ENCODE measurements around the gene SLC23A2. TPM values are rescaled to one million over a fixed set of nuclear protein-coding genes. Genes with fewer than 3 reads are reported as not detected.

The SLC23A2 gene
- total RNA-seq, 1 experiment from 2014 or later = 16.3 TPM

GRCh38 chr20:4944518-4945313, 56.6 kb downstream of the SLC23A2 start:
- Histone ChIP-seq H3K79me2 (ENCODE audit: insufficient read depth, low read length) (peaks cover 13% of the 10 kb centered on the region; the same call in 1 of the 2 replicates), H3K4me2 (ENCODE audit: low read length) (no peak overlapping the region), H2AFZ (ENCODE audit: low read depth, low read length, poor library complexity, severe bottlenecking) (no peak overlapping the region), H3K9me2 (ENCODE audit: insufficient read depth) (no peaks in the 10 kb centered on the region), H4K20me1 (ENCODE audit: insufficient read depth) (no peaks in the 10 kb centered on the region), H3K4me1 (ENCODE audit: control insufficient read depth in 1 of 2, insufficient read depth in 2 of 2, low read length in 2 of 2) (no peaks in the 10 kb centered on the region), H3K4me3 (replicated peaks in 1 of 2; ENCODE audit: low read depth in 1 of 2, low read length in 2 of 2) (no peak overlapping the region), H3K9ac (ENCODE audit: low read length) (no peak overlapping the region), H3K27ac (ENCODE audit: low read depth, low read length) (no peak overlapping the region), H3K36me3 (ENCODE audit: control insufficient read depth in 1 of 2, insufficient read depth in 2 of 2, low read length in 2 of 2) (no peaks in the 10 kb centered on the region), H3K27me3 (ENCODE audit: insufficient read depth, low read length) (no peaks in the 10 kb centered on the region), H3K9me3 (ENCODE audit: control insufficient read depth in 1 of 2, insufficient read depth in 1 of 2, low read depth in 1 of 2, low read length in 2 of 2) (no peaks in the 10 kb centered on the region)
- ATAC-seq = no peak
- ChIA-PET CTCF (interaction anchor here (1.4 kb wide), 1 partner anchor 11 kb away, joined by 4 read pairs; no protein-coding TSS in a partner anchor), RAD21 (ENCODE audit: low non-redundant PET in 1 of 2, low total read pairs in 2 of 2, uncharacterized antibody in 2 of 2, unreplicated experiment in 2 of 2) (no interaction called here), POLR2A (no interaction called here)
- DNase-seq (ENCODE audit: low read depth, low spot score) = no peak
- intact Hi-C loops (cut with micrococcal nuclease) = no loop called here
- no TSS peak for BruUV-seq (replicated peaks)
- no peak for TF ChIP-seq YY1 (IDR thresholded peaks at IDR 0.05; ENCODE audit: extremely low read depth, insufficient replicate concordance, low read depth, low read length)
- TF ChIP-seq SIN3A (IDR thresholded peaks at IDR 0.05; ENCODE audit: low read depth) = no peak
- TF ChIP-seq SRF (IDR thresholded peaks at IDR 0.05; ENCODE audit: low read depth) = no peak
- no peak for TF ChIP-seq JUND (IDR thresholded peaks at IDR 0.05)
- no peak for TF ChIP-seq CTCF (IDR thresholded peaks at IDR 0.05 in 2 of 3, conservative IDR thresholded peaks at IDR 0.05 in 1 of 3; ENCODE audit: borderline replicate concordance in 1 of 3, insufficient read depth in 1 of 3, low read depth in 2 of 3, low read length in 2 of 3)
- TF ChIP-seq EGR1 (IDR thresholded peaks at IDR 0.05; ENCODE audit: low read depth) = no peak
- no peak for TF ChIP-seq TCF7L2 (IDR thresholded peaks at IDR 0.05; ENCODE audit: borderline replicate concordance, extremely low read depth, insufficient read depth, insufficient read length)
- TF ChIP-seq FOSL1 (IDR thresholded peaks at IDR 0.05; ENCODE audit: low read depth) = no peak
- no peak for TF ChIP-seq ZBTB33 (IDR thresholded peaks at IDR 0.05; ENCODE audit: extremely low read depth, insufficient replicate concordance, low read length)
- TF ChIP-seq EZH2phosphoT487 (IDR thresholded peaks at IDR 0.05; ENCODE audit: borderline replicate concordance) = no peak
- TF ChIP-seq ELF1 (IDR thresholded peaks at IDR 0.05; ENCODE audit: borderline replicate concordance, low read depth) = no peak
- no peak for TF ChIP-seq MAX (IDR thresholded peaks at IDR 0.05)
- TF ChIP-seq CEBPB (IDR thresholded peaks at IDR 0.05; ENCODE audit: low read depth) = no peak
- TF ChIP-seq ATF3 (IDR thresholded peaks at IDR 0.05) = no peak
- TF ChIP-seq POLR2A (IDR thresholded peaks at IDR 0.05; ENCODE audit: borderline replicate concordance, extremely low read depth, insufficient read depth, insufficient read length) = no peak
- TF ChIP-seq RAD21 (IDR thresholded peaks at IDR 0.05; ENCODE audit: low read depth) = no peak
- TF ChIP-seq ZNF274 (IDR thresholded peaks at IDR 0.05; ENCODE audit: low read depth, low read length) = no peak
- no peak for TF ChIP-seq REST (IDR thresholded peaks at IDR 0.05; ENCODE audit: low read depth)
- no peak for TF ChIP-seq POLR2AphosphoS5 (IDR thresholded peaks at IDR 0.05; ENCODE audit: low read depth, low read length)
- no peak for TF ChIP-seq SP1 (IDR thresholded peaks at IDR 0.05; ENCODE audit: low read depth)
